Stimulated activated CD8-positive, alpha-beta memory T cell treated with anti-CD3 and anti-CD28 coated beads, Interleukin-15, amount 100 ng/mL, for 48 hours (primary cell): ENCODE data around the gene PLEK2.
"Not testable (repeated sequence)": the region's sequence is repeated elsewhere in the genome, so short reads cannot be mapped to it uniquely, and the experiment has no call there.

Experiments used
- DNase-seq, 2 donors: peaks; one replicate each; pipeline ENCODE4 v3.0.0-alpha.2; 2020; ENCODE audit warnings: low read depth in 2 of 2

Gene PLEK2

DNA sequence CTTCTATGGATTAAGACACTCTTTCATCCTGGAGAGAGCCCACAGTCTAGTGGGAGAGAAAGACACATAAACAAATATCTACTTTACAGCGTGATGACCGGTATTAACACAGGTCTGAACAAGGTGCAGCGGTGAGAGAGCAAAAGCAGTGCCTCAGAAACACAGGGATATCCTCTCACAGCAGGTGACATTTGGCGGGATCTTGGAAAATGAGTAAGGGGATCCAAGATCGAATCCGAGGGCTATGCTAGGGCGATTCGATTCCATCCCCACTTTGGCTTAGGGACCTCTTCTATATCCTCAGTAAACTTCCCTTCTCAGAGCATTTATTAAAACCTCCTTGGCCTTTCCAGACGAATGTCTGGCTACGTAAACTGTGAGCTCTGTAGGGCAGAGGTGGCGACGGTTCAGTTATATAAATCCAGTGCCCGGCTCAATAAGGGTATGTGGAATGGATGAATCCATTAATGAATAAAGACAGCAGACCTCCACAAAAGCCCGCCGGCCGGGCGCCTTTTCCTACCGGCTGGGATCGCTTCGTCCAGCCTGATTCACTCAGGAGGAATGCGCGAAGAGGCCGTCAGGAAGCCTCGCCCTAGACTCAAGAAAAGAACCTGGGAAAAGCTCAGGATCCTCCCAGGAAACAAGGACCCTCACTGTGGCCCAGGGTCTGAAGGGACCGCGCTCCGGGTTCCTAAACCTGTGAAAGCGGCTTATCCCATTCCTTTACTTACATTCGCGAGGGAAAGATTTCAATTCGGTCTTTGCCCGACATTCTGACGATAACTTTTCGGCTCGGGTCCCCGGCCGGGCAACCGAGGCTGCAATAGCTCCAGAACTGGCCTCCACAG lies 52.8 kb downstream of the PLEK2 start:
- no peak for DNase-seq

DNA sequence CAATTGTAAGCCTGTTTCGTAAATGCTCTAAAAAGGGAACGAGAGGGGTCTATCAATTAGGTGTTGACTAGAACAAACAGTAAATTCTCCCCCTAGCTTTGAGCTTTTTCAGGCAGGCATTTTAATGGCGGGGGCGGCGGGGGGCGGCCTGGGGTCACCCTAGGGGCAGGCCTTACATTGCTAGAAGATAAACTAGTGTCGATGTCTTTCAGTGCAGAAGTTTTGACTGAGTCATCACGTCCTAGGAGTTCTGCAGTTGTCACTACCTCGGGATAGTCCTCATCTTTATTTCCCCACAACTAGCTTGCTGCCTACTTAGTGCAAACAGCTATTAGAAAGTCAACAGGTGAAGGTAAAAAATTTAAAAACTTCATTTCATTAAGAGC lies 54.0 kb downstream of the PLEK2 start:
- DNase-seq, result no peak

DNA sequence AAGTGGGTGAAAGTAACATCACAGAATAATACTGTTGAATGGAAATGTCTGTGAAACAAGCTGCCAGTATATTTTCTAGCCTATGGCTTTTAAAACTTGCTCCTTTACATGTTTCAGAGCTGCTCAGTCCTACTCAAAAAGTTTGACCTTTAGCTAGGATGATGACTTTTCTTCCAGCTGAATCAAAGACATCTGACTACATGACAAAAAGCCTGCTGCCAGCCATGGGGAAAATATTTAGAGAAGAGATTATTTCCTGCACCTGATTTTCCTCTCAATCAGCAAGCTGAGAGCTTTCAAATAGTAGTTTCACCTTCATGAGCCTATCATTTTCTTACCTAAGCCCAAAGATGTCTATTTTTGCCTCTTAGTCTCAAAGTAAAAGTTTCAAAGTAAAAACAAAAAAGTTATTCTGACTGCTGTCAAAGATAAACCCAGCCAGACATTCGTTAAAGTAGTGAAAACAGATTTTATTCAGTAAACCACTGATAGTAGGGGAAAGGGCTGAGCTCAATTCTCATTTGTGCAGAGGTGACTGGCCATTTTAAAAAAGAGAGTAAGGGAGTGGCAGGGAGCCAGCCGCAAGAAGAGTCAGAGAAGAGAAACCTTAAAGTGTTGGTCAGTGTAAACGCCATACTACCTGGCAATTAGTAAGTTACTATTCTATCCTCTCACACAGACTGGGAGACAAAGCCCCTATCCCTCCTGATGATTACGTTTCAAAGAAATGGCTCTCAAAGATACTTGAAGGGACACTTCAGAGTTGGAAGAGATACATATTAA lies 54.6 kb downstream of the PLEK2 start:
- DNase-seq, result no peak

DNA sequence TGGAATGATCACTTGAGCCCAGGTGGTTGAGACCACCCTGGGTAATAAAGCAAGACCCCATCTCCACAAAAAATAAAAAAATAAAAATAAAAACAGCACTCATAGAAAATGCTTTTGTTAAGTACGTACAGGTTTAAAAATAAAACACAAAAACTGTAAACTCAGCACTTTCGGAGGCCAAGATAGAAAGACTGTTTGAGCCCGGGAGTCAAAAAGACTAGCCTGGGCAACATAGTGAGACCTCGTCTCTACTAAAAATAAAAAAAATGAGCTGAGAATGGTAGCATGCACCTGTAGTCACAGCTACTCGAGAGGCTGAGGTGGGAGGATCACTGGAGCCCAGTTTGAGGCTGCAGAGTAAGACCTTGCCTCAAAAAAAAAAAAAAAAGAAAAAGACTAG lies 59.9 kb downstream of the PLEK2 start:
- no peak for DNase-seq

DNA sequence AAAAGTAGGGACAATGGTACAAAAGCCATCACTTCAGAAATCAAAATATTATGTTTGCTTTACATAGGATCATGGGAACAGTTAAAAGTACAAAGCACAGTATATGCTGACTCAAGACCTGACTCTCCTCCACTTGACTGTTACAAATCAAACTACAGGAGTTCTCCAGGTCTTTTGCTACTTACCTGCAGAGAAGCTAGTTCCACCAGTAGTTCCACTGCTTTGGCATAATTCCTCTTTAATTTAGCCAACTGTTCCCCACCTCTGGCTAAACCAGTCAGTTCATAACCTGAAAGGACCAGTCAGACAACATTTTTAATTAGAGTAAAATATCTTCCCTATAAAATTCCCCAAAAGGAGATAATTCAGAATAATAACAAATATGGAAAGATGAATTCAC lies 66.4 kb downstream of the PLEK2 start:
- DNase-seq, result no peak

DNA sequence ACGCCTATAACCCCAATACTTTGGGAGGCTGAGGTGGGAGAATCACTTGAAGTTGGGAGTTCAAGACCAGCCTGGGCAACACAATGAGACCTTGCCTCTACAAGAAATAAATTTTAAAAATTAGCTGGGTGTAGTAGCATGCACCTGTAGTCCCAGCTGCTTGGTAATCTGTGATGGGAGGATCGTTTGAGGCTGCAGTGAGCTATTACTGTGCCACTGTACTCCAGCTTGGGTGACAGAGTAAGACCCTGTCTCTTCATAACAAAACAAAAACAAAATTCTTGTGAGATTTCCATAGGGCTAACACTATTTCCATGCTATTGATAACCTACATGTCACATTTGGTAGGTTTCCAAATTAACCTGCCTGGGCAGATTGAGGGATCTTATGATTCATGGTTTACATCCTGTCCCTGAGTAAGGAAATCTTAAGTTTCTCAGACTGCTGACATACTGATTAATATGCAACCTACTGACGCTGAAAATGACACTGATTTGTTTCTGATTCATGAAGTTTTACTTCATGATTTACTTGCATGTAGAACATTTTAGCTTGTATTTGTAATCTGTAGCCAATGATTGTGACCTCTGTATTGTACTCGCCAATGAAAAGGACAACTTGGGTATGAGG lies 68.2 kb downstream of the PLEK2 start:
- no peak for DNase-seq

DNA sequence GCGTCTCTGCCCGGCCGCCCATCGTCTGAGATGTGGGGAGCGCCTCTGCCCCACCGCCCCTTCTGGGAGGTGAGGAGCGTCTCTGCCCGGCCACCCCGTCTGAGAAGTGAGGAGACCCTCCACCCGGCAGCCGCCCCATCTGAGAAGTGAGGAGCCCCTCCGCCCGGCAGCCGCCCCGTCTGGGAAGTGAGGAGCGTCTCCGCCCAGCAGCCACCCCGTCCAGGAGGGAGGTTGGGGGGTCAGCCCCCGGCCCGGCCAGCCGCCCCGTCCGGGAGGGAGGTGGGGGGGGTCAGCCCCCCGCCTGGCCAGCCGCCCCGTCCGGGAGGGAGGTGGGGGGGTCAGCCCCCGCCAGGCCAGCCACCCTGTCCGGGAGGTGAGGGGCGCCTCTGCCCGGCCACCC lies 70.7 kb downstream of the PLEK2 start:
- DNase-seq, result not testable (repeated sequence)
